ENCODE measurements around the gene CAPN13. TPM values are rescaled to one million over a fixed set of nuclear protein-coding genes. Genes with fewer than 3 reads are reported as not detected.

Gene CAPN13
- total RNA-seq, 1 experiment from 2014 or later, result 5.7 TPM

DNA sequence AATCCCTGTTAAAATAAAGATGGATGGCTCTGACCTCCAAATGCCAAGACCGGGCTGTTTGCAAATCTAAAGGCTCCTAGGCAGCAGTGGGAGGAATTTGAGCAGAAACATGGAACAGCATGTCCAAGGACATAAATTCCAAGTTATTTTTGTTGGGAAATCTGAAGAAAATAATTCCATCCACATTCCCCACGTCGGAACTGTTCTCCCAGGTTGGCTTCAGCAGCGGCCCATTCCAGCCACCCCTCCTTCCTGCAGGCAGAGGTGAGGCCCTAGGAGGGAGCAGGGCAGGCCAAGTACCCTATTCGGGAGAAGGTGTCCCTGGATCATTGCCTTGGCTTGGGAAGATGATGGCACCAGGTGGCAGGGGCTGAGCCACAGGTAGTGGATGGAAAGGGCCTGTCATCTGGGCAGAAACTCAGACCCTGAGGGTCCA is 117.1 kb downstream of the CAPN13 start:
- H2BK12ac ChIP-seq (ENCODE audit: insufficient read length, low read depth, low read length), result no peak overlapping the region
- H3K36me3 Mint-ChIP-seq (ENCODE audit: insufficient read depth in 1 of 3, low read depth in 3 of 3), result no peaks in the 10 kb centered on the region
- H3K23me2 ChIP-seq (ENCODE audit: insufficient read length, low read depth, low read length, poor library complexity, severe bottlenecking), result no peaks in the 10 kb centered on the region
- H3K4me2 ChIP-seq (ENCODE audit: insufficient read depth, insufficient read length, low read length), result no peak overlapping the region
- no peaks in the 10 kb centered on the region for H3K9me3 ChIP-seq (ENCODE audit: control insufficient read depth, low read depth, low read length)
- TF ChIP-seq, protein P1, sequence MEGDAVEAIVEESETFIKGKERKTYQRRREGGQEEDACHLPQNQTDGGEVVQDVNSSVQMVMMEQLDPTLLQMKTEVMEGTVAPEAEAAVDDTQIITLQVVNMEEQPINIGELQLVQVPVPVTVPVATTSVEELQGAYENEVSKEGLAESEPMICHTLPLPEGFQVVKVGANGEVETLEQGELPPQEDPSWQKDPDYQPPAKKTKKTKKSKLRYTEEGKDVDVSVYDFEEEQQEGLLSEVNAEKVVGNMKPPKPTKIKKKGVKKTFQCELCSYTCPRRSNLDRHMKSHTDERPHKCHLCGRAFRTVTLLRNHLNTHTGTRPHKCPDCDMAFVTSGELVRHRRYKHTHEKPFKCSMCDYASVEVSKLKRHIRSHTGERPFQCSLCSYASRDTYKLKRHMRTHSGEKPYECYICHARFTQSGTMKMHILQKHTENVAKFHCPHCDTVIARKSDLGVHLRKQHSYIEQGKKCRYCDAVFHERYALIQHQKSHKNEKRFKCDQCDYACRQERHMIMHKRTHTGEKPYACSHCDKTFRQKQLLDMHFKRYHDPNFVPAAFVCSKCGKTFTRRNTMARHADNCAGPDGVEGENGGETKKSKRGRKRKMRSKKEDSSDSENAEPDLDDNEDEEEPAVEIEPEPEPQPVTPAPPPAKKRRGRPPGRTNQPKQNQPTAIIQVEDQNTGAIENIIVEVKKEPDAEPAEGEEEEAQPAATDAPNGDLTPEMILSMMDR (conservative IDR thresholded peaks at IDR 0.05), result no peak
- DNase-seq, result no peak
- no peak overlapping the region for H3K4me3 Mint-ChIP-seq
- H3K23ac ChIP-seq (ENCODE audit: insufficient read length, low read depth, low read length), result no peak overlapping the region
- H2BK15ac ChIP-seq (ENCODE audit: low read depth, low read length), result no peak overlapping the region
- H2AFZ ChIP-seq (ENCODE audit: low read length), result no peak overlapping the region
- no peak overlapping the region for H3K27ac Mint-ChIP-seq
- H2AK5ac ChIP-seq (ENCODE audit: insufficient read length, low read length), result no peak overlapping the region
- H3K14ac ChIP-seq (ENCODE audit: insufficient read depth, low read length), result no peak overlapping the region
- no peak overlapping the region for H3K56ac ChIP-seq (ENCODE audit: insufficient read length, low read depth, low read length)
- H2BK20ac ChIP-seq (ENCODE audit: low read depth, low read length, poor library complexity, severe bottlenecking), result no peak overlapping the region
- H3K27me3 Mint-ChIP-seq (ENCODE audit: low read depth), result peaks cover 1% of the 10 kb centered on the region
- WGBS (ENCODE audit: extremely low coverage, insufficient read length, low lambda C conversion rate), result no CpG with 5 or more reads among the region's 5 CpGs
- no peaks in the 10 kb centered on the region for H3K27me3 ChIP-seq (ENCODE audit: insufficient read depth, low read length)
- H2BK5ac ChIP-seq (ENCODE audit: insufficient read length, low read length), result no peak overlapping the region
- no peak overlapping the region for H3K9ac ChIP-seq (ENCODE audit: extremely low read depth, insufficient read length, low read length)
- no peaks in the 10 kb centered on the region for H4K20me1 ChIP-seq (ENCODE audit: control insufficient read depth, insufficient read depth, insufficient read length)
- H3K9me3 Mint-ChIP-seq, result no peaks in the 10 kb centered on the region
- H3K18ac ChIP-seq (ENCODE audit: insufficient read length, low read depth, low read length), result no peak overlapping the region
- H3K79me2 ChIP-seq (ENCODE audit: insufficient read depth, low read length), result no peaks in the 10 kb centered on the region
- no peaks in the 10 kb centered on the region for H3K79me1 ChIP-seq (ENCODE audit: insufficient read depth, low read depth, low read length, poor library complexity, severe bottlenecking)
- H4K8ac ChIP-seq (replicated peaks; ENCODE audit: insufficient read length, low read depth, low read length), result no peak overlapping the region
- H3T11ph ChIP-seq (ENCODE audit: low read length), result no peak overlapping the region
- no peaks in the 10 kb centered on the region for H3K4me1 ChIP-seq (ENCODE audit: insufficient read depth, low read length)
- H3K4ac ChIP-seq (ENCODE audit: low read depth, low read length), result no peak overlapping the region
- H3K27ac ChIP-seq (ENCODE audit: insufficient read length, low read depth, low read length), result no peak overlapping the region
- peaks cover 9 to 16% of the 10 kb centered on the region in 2 experiments; a peak in 2 of 4 replicates for H3K4me1 Mint-ChIP-seq
- no peak overlapping the region for H4K5ac ChIP-seq (ENCODE audit: insufficient read length, low read depth, low read length)
- no peak overlapping the region for H2BK120ac ChIP-seq (ENCODE audit: low read depth, low read length, poor library complexity, severe bottlenecking)
- no peak overlapping the region for H4K91ac ChIP-seq (ENCODE audit: insufficient read length, low read depth, low read length)
